DOHH2 (cell line): ENCODE measurements around the gene SERPINH1.

Source experiments
- CTCF ChIP-seq: fragments of 200-600 bp; sonication (generic); IDR thresholded peaks from one replicate; pipeline ENCODE4 v1.5.1; 2014; ENCODE audit warnings: antibody characterized with exemption, mild to moderate bottlenecking, low read depth, low read length; ENCODE audit not compliant: poor library complexity, severe bottlenecking
- EZH2phosphoT487 ChIP-seq: fragments of 200-600 bp; sonication (generic); IDR thresholded peaks from 2 replicates; pipeline ENCODE4 v1.6.1; 2017; ENCODE audit warnings: borderline replicate concordance, mild to moderate bottlenecking, antibody characterized with exemption, low read length, moderate library complexity, mixed read lengths

- TF ChIP-seq CTCF (no peak), EZH2phosphoT487 (no peak)
Measured at GRCh38 chr11:75567971-75568370, 5.9 kb downstream of the SERPINH1 start.
